GM12864 (cell line): ENCODE results near the gene ISCU.

Experiments used
- DNase-seq: peaks from one replicate; pipeline ENCODE4 v3.0.0-alpha.2; 2011; ENCODE audit warnings: low read depth
- H3K4me3 ChIP-seq: 2 replicates; pipeline ENCODE4 v1.5.1; 2011; ENCODE audit warnings: mild to moderate bottlenecking, low read depth, low read length, control low read depth
- CTCF ChIP-seq: IDR thresholded peaks from 2 replicates; pipeline ENCODE4 v1.5.1; 2011; ENCODE audit warnings: low read depth, mild to moderate bottlenecking, moderate library complexity, low read length, control low read depth, inconsistent platforms; ENCODE audit errors: missing control alignments

ISCU gene

GRCh38 chr12:108605000-108605689 lies 42.7 kb downstream of the ISCU start:
- DNase-seq: no peak
- H3K4me3 ChIP-seq: no peak overlapping the region
- TF ChIP-seq CTCF: no peak

- no peak overlapping the region for H3K4me3 ChIP-seq
- no peak for DNase-seq
- TF ChIP-seq CTCF: no peak
Measured at GRCh38 chr12:108605690-108606406, 43.5 kb downstream of the ISCU start.

GRCh38 chr12:108606492-108606891 lies 44.1 kb downstream of the ISCU start:
- no peak for TF ChIP-seq CTCF

GRCh38 chr12:108607981-108608600 lies 45.7 kb downstream of the ISCU start:
- DNase-seq: no peak
- TF ChIP-seq CTCF: no peak
- no peak overlapping the region for H3K4me3 ChIP-seq

More at GRCh38 chr12:108606492-108606891, 44.1 kb downstream of the ISCU start:
- DNase-seq: no peak
- H3K4me3 ChIP-seq: no peak overlapping the region

- H3K4me3 ChIP-seq: no peak overlapping the region
- DNase-seq: no peak
- TF ChIP-seq CTCF: no peak
Measured at GRCh38 chr12:108608616-108609015, 46.2 kb downstream of the ISCU start.

GRCh38 chr12:108609537-108610335 lies 47.3 kb downstream of the ISCU start:
- DNase-seq: no peak
- no peak for TF ChIP-seq CTCF
- no peak overlapping the region for H3K4me3 ChIP-seq
